Measurements from ENCODE around the gene PRSS12.

GRCh38 chr4:118345813-118346212 is 7.0 kb downstream of the PRSS12 start:
- no peak for TF ChIP-seq CTCF (IDR thresholded peaks at IDR 0.05; ENCODE audit: poor library complexity)
- no peak for TF ChIP-seq EZH2phosphoT487 (IDR thresholded peaks at IDR 0.05; ENCODE audit: low read depth, severe bottlenecking, unreplicated experiment)
